ENCODE measurements around the gene MPP4.
A peak's percentile ranks its signal among the peaks of the same experiment; 100 is the strongest.
"Not testable (repeated sequence)": the region's sequence is repeated elsewhere in the genome, so short reads cannot be mapped to it uniquely, and the experiment has no call there.

Gene MPP4

GRCh38 chr2:201671205-201671604, 27.2 kb downstream of the MPP4 start:
- not testable (repeated sequence) for DNase-seq

GRCh38 chr2:201669865-201670264, 28.6 kb downstream of the MPP4 start:
- no peak for DNase-seq

- no peak for DNase-seq
Observed at GRCh38 chr2:201668402-201668910, 30.0 kb downstream of the MPP4 start.

GRCh38 chr2:201664334-201664733, 34.1 kb downstream of the MPP4 start:
- DNase-seq: no peak

GRCh38 chr2:201661366-201661765, 37.1 kb downstream of the MPP4 start:
- no peak for DNase-seq

GRCh38 chr2:201660293-201660895, 38.0 kb downstream of the MPP4 start:
- no peak for DNase-seq

GRCh38 chr2:201656740-201657139, 41.7 kb downstream of the MPP4 start:
- DNase-seq: no peak

GRCh38 chr2:201656102-201656501, 42.3 kb downstream of the MPP4 start:
- DNase-seq: no peak

GRCh38 chr2:201654616-201655384, 43.6 kb downstream of the MPP4 start:
- no peak for DNase-seq

- no peak for DNase-seq
Observed at GRCh38 chr2:201653221-201653620, 45.2 kb downstream of the MPP4 start.

GRCh38 chr2:201649442-201649841, 49.0 kb downstream of the MPP4 start:
- no peak for DNase-seq

- DNase-seq: no peak
Observed at GRCh38 chr2:201647431-201647830, 51.0 kb downstream of the MPP4 start.

GRCh38 chr2:201644001-201644400, 54.4 kb downstream of the MPP4 start:
- DNase-seq: no peak

GRCh38 chr2:201643216-201643890, 55.1 kb downstream of the MPP4 start, which contains the start of gene TMEM237:
Gene TMEM237 (minus strand): TSS chr2:201643503. CDS start chr2:201643400, 103 bp downstream.
- DNase-seq: peak; percentile 28

- peak; percentile 72 for DNase-seq
Observed at GRCh38 chr2:201642579-201643215, 55.7 kb downstream of the MPP4 start.

GRCh38 chr2:201642086-201642578, 56.3 kb downstream of the MPP4 start:
- peak; percentile 72 for DNase-seq

GRCh38 chr2:201639205-201639604, 59.2 kb downstream of the MPP4 start:
- no peak for DNase-seq

- DNase-seq: no peak
Observed at GRCh38 chr2:201638326-201638725, 60.1 kb downstream of the MPP4 start.

GRCh38 chr2:201633661-201634249, 64.7 kb downstream of the MPP4 start:
- DNase-seq: no peak

GRCh38 chr2:201631041-201631440, 67.4 kb downstream of the MPP4 start:
- DNase-seq: no peak

- no peak for DNase-seq
Observed at GRCh38 chr2:201630577-201630976, 67.9 kb downstream of the MPP4 start.

- no peak for DNase-seq
Observed at GRCh38 chr2:201628545-201628944, 69.9 kb downstream of the MPP4 start.

Measured in NCI-H146 (cell line).